Measurements from ENCODE around the gene CCDC178.

DNA sequence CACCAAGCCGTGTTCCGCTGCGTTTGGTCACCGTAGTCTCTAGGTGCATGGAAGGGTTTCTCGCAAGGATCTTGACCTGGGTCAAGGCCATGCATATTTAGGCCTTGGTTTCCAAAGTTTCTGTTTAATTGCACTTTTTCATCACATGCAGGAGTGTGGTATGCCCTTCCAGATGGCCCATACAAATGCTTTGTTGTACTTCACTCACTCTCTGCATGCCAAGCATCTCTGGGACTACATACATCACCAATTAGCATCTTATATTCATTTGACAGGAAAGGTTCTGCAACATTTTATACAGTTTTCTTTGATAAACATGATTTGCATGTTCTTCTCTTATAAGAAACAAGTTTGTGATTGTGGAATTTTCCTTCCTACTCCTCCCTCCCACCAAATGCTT lies 534.9 kb downstream of the CCDC178 start:
- TF ChIP-seq POLR2AphosphoS5 (IDR thresholded peaks at IDR 0.05; ENCODE audit: low read depth, low read length) = no peak
- TF ChIP-seq TAF1 (IDR thresholded peaks at IDR 0.05; ENCODE audit: borderline replicate concordance, insufficient read depth, low read length) = no peak
- TF ChIP-seq, protein P1, sequence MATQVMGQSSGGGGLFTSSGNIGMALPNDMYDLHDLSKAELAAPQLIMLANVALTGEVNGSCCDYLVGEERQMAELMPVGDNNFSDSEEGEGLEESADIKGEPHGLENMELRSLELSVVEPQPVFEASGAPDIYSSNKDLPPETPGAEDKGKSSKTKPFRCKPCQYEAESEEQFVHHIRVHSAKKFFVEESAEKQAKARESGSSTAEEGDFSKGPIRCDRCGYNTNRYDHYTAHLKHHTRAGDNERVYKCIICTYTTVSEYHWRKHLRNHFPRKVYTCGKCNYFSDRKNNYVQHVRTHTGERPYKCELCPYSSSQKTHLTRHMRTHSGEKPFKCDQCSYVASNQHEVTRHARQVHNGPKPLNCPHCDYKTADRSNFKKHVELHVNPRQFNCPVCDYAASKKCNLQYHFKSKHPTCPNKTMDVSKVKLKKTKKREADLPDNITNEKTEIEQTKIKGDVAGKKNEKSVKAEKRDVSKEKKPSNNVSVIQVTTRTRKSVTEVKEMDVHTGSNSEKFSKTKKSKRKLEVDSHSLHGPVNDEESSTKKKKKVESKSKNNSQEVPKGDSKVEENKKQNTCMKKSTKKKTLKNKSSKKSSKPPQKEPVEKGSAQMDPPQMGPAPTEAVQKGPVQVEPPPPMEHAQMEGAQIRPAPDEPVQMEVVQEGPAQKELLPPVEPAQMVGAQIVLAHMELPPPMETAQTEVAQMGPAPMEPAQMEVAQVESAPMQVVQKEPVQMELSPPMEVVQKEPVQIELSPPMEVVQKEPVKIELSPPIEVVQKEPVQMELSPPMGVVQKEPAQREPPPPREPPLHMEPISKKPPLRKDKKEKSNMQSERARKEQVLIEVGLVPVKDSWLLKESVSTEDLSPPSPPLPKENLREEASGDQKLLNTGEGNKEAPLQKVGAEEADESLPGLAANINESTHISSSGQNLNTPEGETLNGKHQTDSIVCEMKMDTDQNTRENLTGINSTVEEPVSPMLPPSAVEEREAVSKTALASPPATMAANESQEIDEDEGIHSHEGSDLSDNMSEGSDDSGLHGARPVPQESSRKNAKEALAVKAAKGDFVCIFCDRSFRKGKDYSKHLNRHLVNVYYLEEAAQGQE (IDR thresholded peaks at IDR 0.05; ENCODE audit: insufficient read depth in 1 of 2, low read depth in 2 of 2, low read length in 2 of 2) = no peak
- TF ChIP-seq FOXP2 (optimal IDR thresholded peaks at IDR 0.05; ENCODE audit: borderline replicate concordance, extremely low read depth, extremely low read length, insufficient read depth) = no peak
- no peak for TF ChIP-seq SIN3A (IDR thresholded peaks at IDR 0.05; ENCODE audit: borderline replicate concordance, insufficient read depth, low read length)
